HEK293 (cell line): ENCODE results near the gene SOX5.

Source experiments
- CTCF ChIA-PET: fragments of 350-600 bp; formaldehyde crosslinking; extraction: SDS; loops from one replicate; lab custom pipeline; 2021; ENCODE audit warnings: antibody characterized with exemption; lab: Yijun Ruan, JAX
- POLR2A ChIA-PET: fragments of 300-600 bp; formaldehyde crosslinking; extraction: SDS; loops from one replicate; lab custom pipeline; 2020; ENCODE audit warnings: antibody characterized with exemption, inconsistent platforms; lab: Yijun Ruan, JAX
- H3K27ac ChIP-seq: fragments of 200-500 bp; sonication (Bioruptor generic); 2 replicates; pipeline ENCODE4 v1.5.1; 2014; ENCODE audit warnings: low read depth, low read length, control low read depth, inconsistent platforms; ENCODE audit errors: extremely low read depth
- H3K36me3 ChIP-seq, 2 experiments: fragments of 200-500 bp in 1 of 2; sonication (Bioruptor generic) in 1 of 2; 1 replicate in 1 of 2; 2 replicates in 1 of 2; pipeline ENCODE4 v1.5.1; 2014 to 2017; ENCODE audit warnings: inconsistent platforms in 2 of 2, low read length in 2 of 2; ENCODE audit not compliant: control insufficient read depth in 2 of 2, insufficient read depth in 1 of 2
- H3K4me1 ChIP-seq: fragments of 200-500 bp; sonication (Bioruptor generic); 2 replicates; pipeline ENCODE4 v1.5.1; 2014; ENCODE audit warnings: mild to moderate bottlenecking, low read length, inconsistent platforms; ENCODE audit not compliant: control insufficient read depth, insufficient read depth
- H3K4me3 ChIP-seq: 2 replicates; pipeline ENCODE4 v1.5.1; 2011; ENCODE audit warnings: low read depth, mild to moderate bottlenecking, control low read depth, low read length, moderate library complexity
- H3K9me3 ChIP-seq: fragments of 200-500 bp; sonication (Bioruptor generic); 2 replicates; pipeline ENCODE4 v1.5.1; 2014; ENCODE audit warnings: low read depth, low read length, inconsistent platforms; ENCODE audit not compliant: control insufficient read depth, insufficient read depth
- HOXA7 ChIP-seq: sonication (generic); formaldehyde crosslinking; IDR thresholded peaks from 2 replicates; pipeline ENCODE4 v1.8.1; 2022; ENCODE audit warnings: missing genetic modification reagents, borderline replicate concordance
- KLF1 ChIP-seq: fragments of 450-650 bp; formaldehyde crosslinking; IDR thresholded peaks from 2 replicates; pipeline ENCODE4 v1.5.1; 2016; ENCODE audit warnings: missing biosample characterization, missing genetic modification characterization
- MEIS1 ChIP-seq: sonication (generic); formaldehyde crosslinking; IDR thresholded peaks from 2 replicates; pipeline ENCODE4 v1.8.1; 2022; ENCODE audit warnings: missing genetic modification reagents, mild to moderate bottlenecking, borderline replicate concordance
- PRDM6 ChIP-seq: fragments of 450-650 bp; formaldehyde crosslinking; IDR thresholded peaks from 2 replicates; pipeline ENCODE4 v1.5.1; 2017; ENCODE audit warnings: missing biosample characterization, missing genetic modification characterization
- SALL2 ChIP-seq: fragments of 450-650 bp; formaldehyde crosslinking; IDR thresholded peaks from 2 replicates; pipeline ENCODE4 v1.5.0; 2017; ENCODE audit warnings: missing biosample characterization, mild to moderate bottlenecking, missing genetic modification characterization, borderline replicate concordance
- SCRT1 ChIP-seq: fragments of 450-650 bp; formaldehyde crosslinking; IDR thresholded peaks from 2 replicates; pipeline ENCODE4 v1.5.1; 2016; ENCODE audit warnings: missing biosample characterization, missing genetic modification characterization, borderline replicate concordance
- ZBTB11 ChIP-seq: fragments of 450-650 bp; formaldehyde crosslinking; conservative IDR thresholded peaks from 2 replicates; pipeline ENCODE4 v1.5.1; 2016; ENCODE audit warnings: low read depth, missing biosample characterization, missing genetic modification characterization
- ZBTB8A ChIP-seq: fragments of 450-650 bp; formaldehyde crosslinking; IDR thresholded peaks from 2 replicates; pipeline ENCODE4 v1.5.1; 2016; ENCODE audit warnings: missing biosample characterization, missing genetic modification characterization
- ZNF610 ChIP-seq: fragments of 450-650 bp; formaldehyde crosslinking; IDR thresholded peaks from 2 replicates; pipeline ENCODE4 v1.5.1; 2016; ENCODE audit warnings: missing biosample characterization, missing genetic modification characterization, borderline replicate concordance
- TF ChIP-seq, protein P1 (sequence below): fragments of 450-650 bp; formaldehyde crosslinking; IDR thresholded peaks from 2 replicates; pipeline ENCODE4 v1.5.1; 2016; ENCODE audit warnings: missing biosample characterization, missing genetic modification characterization
- TF ChIP-seq, protein P2 (sequence below): fragments of 450-650 bp; formaldehyde crosslinking; IDR thresholded peaks from 2 replicates; pipeline ENCODE4 v1.5.1; 2017; ENCODE audit warnings: missing biosample characterization, missing genetic modification characterization

The SOX5 gene

DNA sequence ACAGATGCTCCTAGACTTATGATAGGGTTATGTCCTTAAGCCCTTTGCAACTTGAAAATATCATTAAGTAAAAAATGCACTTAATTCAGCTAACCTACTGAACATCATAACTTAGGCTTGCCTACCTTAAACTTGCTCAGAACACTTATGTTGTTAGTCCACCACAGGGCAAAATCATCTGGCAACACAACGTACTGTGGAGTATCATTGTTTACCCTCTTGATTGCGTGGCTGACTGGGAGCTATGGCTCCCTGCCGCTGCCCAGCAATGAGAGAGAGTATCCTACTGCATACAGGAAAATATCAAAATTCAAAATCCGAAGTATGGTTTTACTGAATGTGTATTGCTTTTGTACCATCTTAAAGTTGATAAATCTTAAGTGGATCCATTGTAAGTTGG is 105.5 kb downstream of the SOX5 start:
- POLR2A ChIA-PET = no interaction called here
- Histone ChIP-seq H3K9me3 (no peaks in the 10 kb centered on the region), H3K27ac (no peak overlapping the region), H3K36me3 (no peaks in the 10 kb centered on the region), H3K4me1 (no peaks in the 10 kb centered on the region), H3K4me3 (no peak overlapping the region)
- CTCF ChIA-PET = no interaction called here
- no peak for TF ChIP-seq HOXA7 (CRISPR knock-in tag)

- no peak overlapping the region for H3K27ac ChIP-seq
- TF ChIP-seq, protein P1, sequence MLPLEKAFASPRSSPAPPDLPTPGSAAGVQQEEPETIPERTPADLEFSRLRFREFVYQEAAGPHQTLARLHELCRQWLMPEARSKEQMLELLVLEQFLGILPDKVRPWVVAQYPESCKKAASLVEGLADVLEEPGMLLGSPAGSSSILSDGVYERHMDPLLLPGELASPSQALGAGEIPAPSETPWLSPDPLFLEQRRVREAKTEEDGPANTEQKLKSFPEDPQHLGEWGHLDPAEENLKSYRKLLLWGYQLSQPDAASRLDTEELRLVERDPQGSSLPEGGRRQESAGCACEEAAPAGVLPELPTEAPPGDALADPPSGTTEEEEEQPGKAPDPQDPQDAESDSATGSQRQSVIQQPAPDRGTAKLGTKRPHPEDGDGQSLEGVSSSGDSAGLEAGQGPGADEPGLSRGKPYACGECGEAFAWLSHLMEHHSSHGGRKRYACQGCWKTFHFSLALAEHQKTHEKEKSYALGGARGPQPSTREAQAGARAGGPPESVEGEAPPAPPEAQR (tag by site-specific recombination) = no peak
- no peak for TF ChIP-seq ZNF610 (tag by site-specific recombination)
- TF ChIP-seq SALL2 (tag by site-specific recombination) = no peak
- 0 out of 2 replicates have a peak, but pooled peaks have one; percentile 18 for TF ChIP-seq ZBTB11 (tag by site-specific recombination)
- 0 out of 2 replicates have a peak, but pooled peaks have one; percentile 10 for TF ChIP-seq PRDM6 (tag by site-specific recombination)
- no peak for TF ChIP-seq ZBTB8A (tag by site-specific recombination)
- TF ChIP-seq SCRT1 (tag by site-specific recombination) = no peak
- no peak for TF ChIP-seq KLF1 (tag by site-specific recombination)
- TF ChIP-seq, all 188 proteins: peak for 2
- POLR2A ChIA-PET = no interaction called here
- CTCF ChIA-PET = no interaction called here
- Histone ChIP-seq H3K4me3 (no peak overlapping the region), H3K36me3 (no peaks in the 10 kb centered on the region), H3K9me3 (no peaks in the 10 kb centered on the region), H3K4me1 (no peaks in the 10 kb centered on the region)
These were observed 115.4 kb downstream of the SOX5 start for GRCh38 chr12:23834076-23834475.

DNA sequence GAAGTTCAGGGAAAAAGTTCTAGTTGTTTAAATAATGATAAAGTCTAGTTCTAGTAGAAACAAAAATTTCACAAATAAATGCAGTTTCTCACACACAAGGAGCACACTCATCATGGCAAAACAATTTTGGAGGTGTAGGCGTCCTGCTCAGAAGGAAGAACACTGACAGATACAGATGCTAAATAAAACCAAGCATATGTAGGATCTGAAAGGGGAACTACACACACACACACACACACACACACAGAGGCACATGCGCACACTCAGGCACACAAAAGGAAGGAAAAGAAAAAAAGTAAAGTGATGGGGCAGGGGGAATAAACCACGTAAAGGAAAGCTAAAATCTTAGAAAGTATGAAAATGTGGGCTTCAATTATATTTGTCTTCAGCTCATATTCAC is 117.7 kb downstream of the SOX5 start:
- no peaks in the 10 kb centered on the region for H3K9me3 ChIP-seq
- TF ChIP-seq, protein P2, sequence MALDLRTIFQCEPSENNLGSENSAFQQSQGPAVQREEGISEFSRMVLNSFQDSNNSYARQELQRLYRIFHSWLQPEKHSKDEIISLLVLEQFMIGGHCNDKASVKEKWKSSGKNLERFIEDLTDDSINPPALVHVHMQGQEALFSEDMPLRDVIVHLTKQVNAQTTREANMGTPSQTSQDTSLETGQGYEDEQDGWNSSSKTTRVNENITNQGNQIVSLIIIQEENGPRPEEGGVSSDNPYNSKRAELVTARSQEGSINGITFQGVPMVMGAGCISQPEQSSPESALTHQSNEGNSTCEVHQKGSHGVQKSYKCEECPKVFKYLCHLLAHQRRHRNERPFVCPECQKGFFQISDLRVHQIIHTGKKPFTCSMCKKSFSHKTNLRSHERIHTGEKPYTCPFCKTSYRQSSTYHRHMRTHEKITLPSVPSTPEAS (tag by site-specific recombination) = peak; percentile 24; the same call in 1 of the 2 replicates
- no peak for TF ChIP-seq MEIS1
- TF ChIP-seq, all 188 proteins: peak for 1
- CTCF ChIA-PET = interaction anchor here (0.6 kb wide), 1 partner anchor 24 kb away, joined by 4 read pairs; no protein-coding TSS in a partner anchor
- Histone ChIP-seq H3K27ac (no peak overlapping the region), H3K4me3 (no peak overlapping the region), H3K36me3 (no peaks in the 10 kb centered on the region), H3K4me1 (no peaks in the 10 kb centered on the region)
- POLR2A ChIA-PET = no interaction called here
